Gastroesophageal sphincter (tissue), 4 donors: Measurements from ENCODE around the gene KIF13A. TPM values are rescaled to one million over a fixed set of nuclear protein-coding genes. Genes with fewer than 3 reads are reported as not detected.

ENCODE experiments used
- ATAC-seq: fragments of 150-250 bp; one replicate; pipeline ENCODE4 v1.9.1; 2016; ENCODE audit warnings: mild to moderate bottlenecking, moderate library complexity
- H3K27ac ChIP-seq, 4 donors: fragments of 200-600 bp; sonication (generic) in 3 of 4; 1 replicate in 3 of 4; 2 replicates in 1 of 4; pipeline ENCODE4 v1.5.1; 2016 to 2019
- H3K27me3 ChIP-seq: fragments of 200-600 bp; sonication (generic); one replicate; pipeline ENCODE4 v1.5.1; 2019
- H3K36me3 ChIP-seq, 2 donors: fragments of 200-600 bp; sonication (generic); one replicate each; pipeline ENCODE4 v1.5.1; 2019; ENCODE audit warnings: control low read depth in 1 of 2
- H3K4me1 ChIP-seq, 3 donors: fragments of 200-600 bp; sonication (generic); 1 replicate in 2 of 3; 2 replicates in 1 of 3; pipeline ENCODE4 v1.5.1; 2016 to 2019; ENCODE audit warnings: control low read depth in 2 of 3
- H3K4me3 ChIP-seq, 2 donors: fragments of 200-600 bp; sonication (generic); one replicate each; pipeline ENCODE4 v1.5.1; 2019; ENCODE audit warnings: mild to moderate bottlenecking in 1 of 2, moderate library complexity in 1 of 2
- H3K9me3 ChIP-seq, 3 donors: fragments of 200-600 bp; sonication (generic); one replicate each; pipeline ENCODE4 v1.5.1; 2017 to 2019; ENCODE audit warnings: control low read depth in 2 of 3
- EP300 ChIP-seq: sonication (generic); formaldehyde crosslinking; IDR thresholded peaks from one replicate; pipeline ENCODE4 v1.6.1; 2017; ENCODE audit warnings: antibody characterized with exemption, mild to moderate bottlenecking
- POLR2A ChIP-seq, 2 donors: fragments of 450-650 bp; IDR thresholded peaks; one replicate each; pipeline ENCODE4 v1.6.1; 2017; ENCODE audit warnings: antibody characterized with exemption in 2 of 2, mild to moderate bottlenecking in 2 of 2, moderate library complexity in 1 of 2
- POLR2AphosphoS5 ChIP-seq: sonication (generic); formaldehyde crosslinking; IDR thresholded peaks from one replicate; pipeline ENCODE4 v1.6.1; 2017; ENCODE audit warnings: antibody characterized with exemption
- WGBS, 2 donors: methylation state at CpG; one replicate each; pipeline ENCODE4 v1.1.5; 2018; ENCODE audit warnings: low coverage in 1 of 2; 5-methylcytosine and 5-hydroxymethylcytosine counted together
- total RNA-seq, 4 donors: library from RNA; depleted of rRNA; stranded (reverse); fragments of >200 nt; gene quantifications; one replicate each; pipeline ENCODE4 v1.1.0, GENCODE V29; 2016
- TF ChIP-seq, protein P1 (sequence below), 4 experiments: fragments of 200-600 bp in 2 of 4; fragments of 450-650 bp in 2 of 4; sonication (generic) in 1 of 4; IDR thresholded peaks; one replicate each; pipeline ENCODE4 v1.5.1; 2017 to 2019; ENCODE audit warnings: antibody characterized with exemption in 4 of 4, mild to moderate bottlenecking in 2 of 4, moderate library complexity in 2 of 4

The KIF13A gene
- total RNA-seq, 4 donors from 2014 or later, result 67.7 to 98.9 (median 84.1) TPM

DNA sequence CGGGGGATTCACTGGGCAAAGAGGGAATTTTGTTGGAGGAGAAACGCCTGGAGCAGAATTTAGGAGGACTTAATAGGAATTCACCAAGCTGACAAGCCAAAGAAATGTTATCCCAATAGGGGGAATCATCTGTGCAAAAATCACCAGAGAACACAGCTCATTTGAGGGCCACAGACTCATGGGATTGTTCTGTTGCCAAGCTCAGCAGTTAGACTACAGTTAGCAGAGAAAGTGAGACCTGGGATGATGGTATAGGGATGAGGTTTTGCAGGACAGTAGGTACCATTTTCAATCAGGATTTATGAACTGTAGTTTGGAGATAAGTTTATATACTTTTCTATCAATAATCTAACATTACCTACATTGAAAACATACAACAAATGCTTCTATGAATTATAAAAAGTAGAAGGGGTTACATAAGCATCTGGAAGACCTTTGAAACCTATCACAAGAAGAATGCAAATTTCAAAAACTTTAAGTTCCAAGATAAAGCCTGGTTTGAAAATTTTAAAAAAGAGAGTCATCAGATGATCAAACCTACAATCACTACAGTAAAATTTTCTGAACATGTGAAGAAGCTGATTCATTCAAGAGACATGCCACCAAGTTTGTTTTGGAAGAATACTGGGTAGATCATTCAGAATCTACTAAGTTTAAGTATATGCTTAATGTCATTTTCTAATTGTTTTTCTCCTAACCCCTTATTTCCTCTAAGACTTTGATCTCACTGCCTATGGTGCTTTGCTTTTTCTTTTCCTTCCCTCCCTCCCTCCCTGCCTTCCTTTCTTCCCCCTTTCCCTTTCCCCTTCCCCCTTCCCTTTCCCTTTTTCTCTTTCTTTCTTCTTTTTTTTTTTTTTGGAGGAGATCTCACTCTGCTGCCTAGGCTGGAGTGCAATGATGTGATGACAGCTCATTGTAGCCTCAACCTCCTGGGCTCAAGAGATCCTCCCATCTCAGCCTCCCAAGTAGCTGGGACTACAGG, 81.5 kb downstream of the KIF13A start:
- H3K27ac ChIP-seq, result no peak overlapping the region

DNA sequence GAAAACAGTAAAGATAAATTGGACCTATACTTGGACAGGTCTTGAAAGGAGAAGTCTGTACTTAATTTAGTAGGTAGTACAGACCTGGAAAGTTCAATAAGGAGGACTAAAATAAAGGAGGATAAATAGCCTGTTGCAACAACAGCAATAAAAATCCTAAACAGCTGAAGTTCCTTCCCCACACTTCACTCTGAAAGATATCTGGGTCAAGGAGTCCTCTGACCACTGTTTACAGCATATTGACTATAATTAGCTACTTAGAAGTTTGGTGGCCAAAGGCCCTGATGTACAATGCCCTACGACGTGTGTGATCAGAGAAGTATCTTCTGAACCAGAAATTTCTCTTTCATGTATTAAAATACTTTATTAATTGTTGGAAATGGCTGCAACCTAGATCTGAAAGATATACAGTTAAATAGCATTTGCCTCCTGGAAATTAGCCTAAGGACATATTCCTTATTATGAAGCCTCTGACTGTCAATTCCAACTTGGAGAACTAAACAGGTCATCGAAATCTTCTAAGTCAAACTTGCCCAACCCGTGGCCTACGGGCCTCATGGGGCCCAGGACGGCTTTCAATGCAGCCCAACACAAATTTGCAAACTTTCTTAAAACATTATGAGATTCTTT, 82.8 kb downstream of the KIF13A start:
- H3K9me3 ChIP-seq, result no peaks in the 10 kb centered on the region
- no peak overlapping the region for H3K4me3 ChIP-seq
- WGBS, 2 donors, result 70% methylated on average over 6 of the region's 6 CpGs
- no peak for TF ChIP-seq POLR2A (IDR thresholded peaks at IDR 0.05)
- TF ChIP-seq, protein P1, sequence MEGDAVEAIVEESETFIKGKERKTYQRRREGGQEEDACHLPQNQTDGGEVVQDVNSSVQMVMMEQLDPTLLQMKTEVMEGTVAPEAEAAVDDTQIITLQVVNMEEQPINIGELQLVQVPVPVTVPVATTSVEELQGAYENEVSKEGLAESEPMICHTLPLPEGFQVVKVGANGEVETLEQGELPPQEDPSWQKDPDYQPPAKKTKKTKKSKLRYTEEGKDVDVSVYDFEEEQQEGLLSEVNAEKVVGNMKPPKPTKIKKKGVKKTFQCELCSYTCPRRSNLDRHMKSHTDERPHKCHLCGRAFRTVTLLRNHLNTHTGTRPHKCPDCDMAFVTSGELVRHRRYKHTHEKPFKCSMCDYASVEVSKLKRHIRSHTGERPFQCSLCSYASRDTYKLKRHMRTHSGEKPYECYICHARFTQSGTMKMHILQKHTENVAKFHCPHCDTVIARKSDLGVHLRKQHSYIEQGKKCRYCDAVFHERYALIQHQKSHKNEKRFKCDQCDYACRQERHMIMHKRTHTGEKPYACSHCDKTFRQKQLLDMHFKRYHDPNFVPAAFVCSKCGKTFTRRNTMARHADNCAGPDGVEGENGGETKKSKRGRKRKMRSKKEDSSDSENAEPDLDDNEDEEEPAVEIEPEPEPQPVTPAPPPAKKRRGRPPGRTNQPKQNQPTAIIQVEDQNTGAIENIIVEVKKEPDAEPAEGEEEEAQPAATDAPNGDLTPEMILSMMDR (IDR thresholded peaks at IDR 0.05), result no peak
- TF ChIP-seq POLR2AphosphoS5, result no peak
- no peak for TF ChIP-seq EP300
- H3K27ac ChIP-seq, result peak overlapping the region in 3 of 4 donors; percentile 17 to 54 (median 23)
- no peak for ATAC-seq
- no peaks in the 10 kb centered on the region for H3K27me3 ChIP-seq
- peaks cover 12 to 68% (median 19%) of the 10 kb centered on the region in 3 donors for H3K4me1 ChIP-seq
- no peaks in the 10 kb centered on the region for H3K36me3 ChIP-seq

More for the DNA sequence above, 81.5 kb downstream of the KIF13A start:
- TF ChIP-seq POLR2A (IDR thresholded peaks at IDR 0.05) (no peak), POLR2AphosphoS5 (no peak), EP300 (no peak)
- TF ChIP-seq, protein P1 (IDR thresholded peaks at IDR 0.05), result no peak
- WGBS, 2 donors, result 74% methylated on average over 2 of the region's 2 CpGs; no CpG with 5 or more reads in 1 of the 2 donors
- H3K36me3 ChIP-seq, result no peaks in the 10 kb centered on the region
- no peak overlapping the region for H3K4me3 ChIP-seq
- H3K27me3 ChIP-seq, result no peaks in the 10 kb centered on the region
- no peak for ATAC-seq
- H3K4me1 ChIP-seq, result peaks cover 12 to 79% (median 19%) of the 10 kb centered on the region in 3 donors
- no peaks in the 10 kb centered on the region for H3K9me3 ChIP-seq

DNA sequence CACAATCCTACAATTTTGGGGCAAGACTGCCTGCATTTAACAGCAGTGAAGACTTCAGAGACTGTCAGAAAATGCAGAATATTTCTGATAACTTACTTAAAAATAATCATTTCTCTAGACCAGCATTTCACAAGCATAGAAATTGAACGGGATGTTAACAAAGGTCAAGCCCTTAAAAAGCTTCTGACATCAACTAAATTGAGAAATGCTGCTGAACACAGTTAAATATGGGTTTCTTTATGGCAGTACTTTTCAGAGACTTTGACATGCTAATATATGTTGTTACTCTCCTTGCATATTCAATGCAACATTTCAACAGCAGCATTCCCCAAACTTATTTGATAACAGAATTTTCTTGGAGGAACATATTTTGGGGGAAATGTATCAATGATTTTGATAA, 84.5 kb downstream of the KIF13A start:
- no peak for ATAC-seq
- no peak overlapping the region for H3K4me3 ChIP-seq
- H3K36me3 ChIP-seq, result no peaks in the 10 kb centered on the region
- TF ChIP-seq EP300 (no peak), POLR2AphosphoS5 (no peak), POLR2A (IDR thresholded peaks at IDR 0.05) (no peak)
- peak overlapping the region in 1 of 4 donors; percentile 8 for H3K27ac ChIP-seq
- WGBS, 2 donors, result 43 to 64% methylated on average over 1 of the region's 1 CpG
- no peaks in the 10 kb centered on the region for H3K27me3 ChIP-seq
- peaks cover 10 to 62% (median 19%) of the 10 kb centered on the region in 3 donors for H3K4me1 ChIP-seq
- no peaks in the 10 kb centered on the region for H3K9me3 ChIP-seq

DNA sequence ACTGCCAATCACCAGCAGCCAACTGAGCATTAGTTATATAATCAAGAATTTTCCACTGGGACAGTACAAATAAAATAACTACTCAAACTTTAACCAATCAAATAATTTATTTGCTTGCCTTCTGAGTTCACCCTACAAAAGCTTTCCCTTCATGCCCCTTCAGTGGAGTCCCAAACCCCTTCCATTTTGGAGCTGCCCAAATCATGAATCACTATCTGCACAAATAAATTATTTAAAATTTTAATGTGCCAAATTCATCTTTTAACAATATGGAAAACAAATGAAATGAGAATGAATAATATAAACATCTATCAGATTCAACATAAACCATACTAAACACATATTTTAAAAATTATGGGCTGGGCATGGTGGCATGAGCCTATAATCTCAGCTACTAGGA, 85.9 kb downstream of the KIF13A start:
- Histone ChIP-seq H3K27me3 (no peaks in the 10 kb centered on the region), H3K27ac (no peak overlapping the region), H3K4me1 (peaks cover 5 to 47% (median 13%) of the 10 kb centered on the region in 3 donors), H3K4me3 (no peak overlapping the region), H3K36me3 (peaks cover 4 to 10% of the 10 kb centered on the region in 2 donors), H3K9me3 (no peaks in the 10 kb centered on the region)
- ATAC-seq, result no peak
- TF ChIP-seq EP300, result no peak
- TF ChIP-seq, protein P1 (IDR thresholded peaks at IDR 0.05), result no peak
- no peak for TF ChIP-seq POLR2AphosphoS5
- TF ChIP-seq POLR2A (IDR thresholded peaks at IDR 0.05), result no peak

DNA sequence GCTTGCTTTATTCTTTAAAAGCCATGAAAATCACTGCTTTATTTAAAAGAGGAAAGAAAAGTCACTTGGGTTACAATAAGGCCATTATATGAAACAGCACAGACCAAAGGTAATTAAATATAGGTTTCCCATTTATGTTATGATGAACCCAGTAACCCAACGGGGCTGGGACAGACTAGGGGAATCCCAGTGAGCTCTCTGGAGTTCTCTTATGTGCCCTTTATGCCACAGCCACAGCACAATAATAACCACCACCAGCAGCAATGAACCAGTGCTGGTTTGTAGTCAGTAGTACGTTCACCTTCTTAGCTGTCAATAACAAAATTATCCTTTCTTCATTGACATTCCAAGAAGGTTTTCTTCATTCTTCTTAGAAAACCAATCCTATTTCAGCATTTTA, 87.4 kb downstream of the KIF13A start:
- H3K27ac ChIP-seq, result no peak overlapping the region
- no peak overlapping the region for H3K4me3 ChIP-seq
- TF ChIP-seq, protein P1 (IDR thresholded peaks at IDR 0.05), result no peak
- TF ChIP-seq POLR2AphosphoS5 (no peak), POLR2A (IDR thresholded peaks at IDR 0.05) (no peak), EP300 (no peak)
- no peaks in the 10 kb centered on the region for H3K27me3 ChIP-seq
- H3K9me3 ChIP-seq, result peaks cover 0 to 7% (median 1%) of the 10 kb centered on the region in 3 donors
- peaks cover 4 to 23% of the 10 kb centered on the region in 2 donors for H3K36me3 ChIP-seq
- peaks cover 5 to 32% (median 13%) of the 10 kb centered on the region in 3 donors for H3K4me1 ChIP-seq
- no peak for ATAC-seq
- WGBS, 2 donors, result 67 to 78% methylated on average over 2 of the region's 2 CpGs
